K562 (cell line): ENCODE measurements around the gene PET100. TPM values are rescaled to one million over a fixed set of nuclear protein-coding genes. Genes with fewer than 3 reads are reported as not detected.

ENCODE experiments used
- ARNT ChIP-seq, 2 experiments: fragments of 450-650 bp; IDR thresholded peaks; 2 replicates each; pipeline ENCODE4 v1.6.1; 2016; ENCODE audit warnings: mild to moderate bottlenecking in 1 of 2
- BHLHE40 ChIP-seq: IDR thresholded peaks from 2 replicates; pipeline ENCODE4 v1.6.1; 2011; ENCODE audit warnings: low read length, improper control_type of control experiment
- BRF1 ChIP-seq: IDR thresholded peaks from 3 replicates; pipeline ENCODE4 v1.6.1; 2011; ENCODE audit warnings: borderline replicate concordance, mild to moderate bottlenecking; ENCODE audit not compliant: insufficient read length; ENCODE audit errors: extremely low read depth
- CREM ChIP-seq: IDR thresholded peaks from 2 replicates; pipeline ENCODE4 v1.6.1; 2014; ENCODE audit warnings: antibody characterized with exemption, low read depth
- CTCF ChIP-seq, 3 experiments: IDR thresholded peaks in 2 of 3; conservative IDR thresholded peaks in 1 of 3; 2 replicates each; pipeline ENCODE4 v1.5.1; 2011 to 2012; ENCODE audit warnings: low read length in 3 of 3, mild to moderate bottlenecking in 3 of 3, control low read depth in 2 of 3, improper control_type of control experiment in 1 of 3, inconsistent platforms in 1 of 3, low read depth in 1 of 3, mixed read lengths in 1 of 3, moderate library complexity in 1 of 3; ENCODE audit not compliant: insufficient read depth in 2 of 3
- FOSL1 ChIP-seq: fragments of 200-800 bp; sonication (Bioruptor generic); conservative IDR thresholded peaks from 2 replicates; pipeline ENCODE4 v1.6.1; 2016; ENCODE audit warnings: missing genetic modification characterization, missing compliant biosample characterization
- FOXK1 ChIP-seq: sonication (generic); formaldehyde crosslinking; IDR thresholded peaks from 2 replicates; pipeline ENCODE4 v1.8.0; 2022; ENCODE audit warnings: missing genetic modification reagents, mild to moderate bottlenecking, borderline replicate concordance
- FOXP1 ChIP-seq: sonication (generic); formaldehyde crosslinking; IDR thresholded peaks from 2 replicates; pipeline ENCODE4 v1.8.0; 2022; ENCODE audit warnings: mild to moderate bottlenecking, missing genetic modification reagents
- HDAC1 ChIP-seq, 2 experiments: fragments of 450-650 bp; IDR thresholded peaks; 2 replicates each; pipeline ENCODE4 v1.6.1; 2016 to 2017; ENCODE audit warnings: inconsistent platforms in 1 of 2, mild to moderate bottlenecking in 1 of 2, moderate library complexity in 1 of 2
- PHB2 ChIP-seq: fragments of 450-650 bp; IDR thresholded peaks from 2 replicates; pipeline ENCODE4 v1.6.1; 2017; ENCODE audit warnings: low read depth
- POLR2B ChIP-seq: fragments of 450-650 bp; IDR thresholded peaks from 2 replicates; pipeline ENCODE4 v1.6.1; 2018; ENCODE audit warnings: low read depth; ENCODE audit not compliant: partially characterized antibody
- RAD51 ChIP-seq: fragments of 450-650 bp; IDR thresholded peaks from 2 replicates; pipeline ENCODE4 v1.7.1; 2016; ENCODE audit warnings: low read depth, mild to moderate bottlenecking, borderline replicate concordance
- RBM14 ChIP-seq: fragments of 200-400 bp; formaldehyde crosslinking; IDR thresholded peaks from 2 replicates; pipeline ENCODE4 v1.6.1; 2018; ENCODE audit warnings: low read depth, mild to moderate bottlenecking, low read length, moderate library complexity, borderline replicate concordance; ENCODE audit not compliant: insufficient read depth
- REST ChIP-seq, 2 experiments: fragments of 450-650 bp; formaldehyde crosslinking in 1 of 2; IDR thresholded peaks; 2 replicates each; pipeline versions ENCODE4 v1.4.0 to v1.6.1; 2014 to 2020; ENCODE audit warnings: mild to moderate bottlenecking in 2 of 2, borderline replicate concordance in 1 of 2, low read depth in 1 of 2
- TOE1 ChIP-seq, 2 experiments: fragments of 450-650 bp in 1 of 2; sonication (generic) in 1 of 2; formaldehyde crosslinking in 1 of 2; IDR thresholded peaks; 2 replicates each; pipeline versions ENCODE4 v1.7.1 to v1.8.0; 2016 to 2022; ENCODE audit warnings: borderline replicate concordance in 2 of 2, mild to moderate bottlenecking in 2 of 2, antibody characterized with exemption in 1 of 2, inconsistent platforms in 1 of 2, low read depth in 1 of 2, missing genetic modification reagents in 1 of 2, moderate library complexity in 1 of 2
- TRIM24 ChIP-seq, 2 experiments: fragments of 450-650 bp; IDR thresholded peaks; 2 replicates each; pipeline ENCODE4 v1.6.1; 2016
- ZNF3 ChIP-seq: fragments of 250-450 bp; sonication (Bioruptor Pico); IDR thresholded peaks from 2 replicates; pipeline ENCODE4 v1.5.0; 2021; ENCODE audit warnings: mild to moderate bottlenecking, moderate library complexity
- polyA plus RNA-seq, 8 experiments: library from polyadenylated mRNA; depleted of rRNA in 4 of 8; stranded (reverse) in 5 of 8; unstranded in 3 of 8; fragments of >200 nt; fragmentation: Nextera tagmentation in 2 of 8; fragmentation: Illumina TruSeq in 1 of 8; extraction: Ambion mirVana in 2 of 8; extraction: Trizol in 1 of 8; gene quantifications; 2 replicates each; pipeline versions ENCODE4 v1.2.1 to v1.2.3, GENCODE V29; 2011 to 2014; ENCODE audit warnings: inconsistent platforms in 1 of 8, missing spikeins in 1 of 8
- total RNA-seq, 7 experiments: library from RNA; depleted of rRNA in 6 of 7; stranded (reverse); fragments of >200 nt in 6 of 7; fragmentation: Illumina TruSeq in 2 of 7; extraction: Trizol in 2 of 7; gene quantifications; 2 replicates each; pipeline versions ENCODE4 v1.2.1 to v1.2.3, GENCODE V29; 2011 to 2021; ENCODE audit warnings: low replicate concordance in 1 of 7

PET100 gene
- total and polyA plus RNA-seq, 9 of the 15 experiments (the other 6 are each of a cell fraction or from before 2014, with no cell fraction given): 62.3 to 351 (median 98.3) TPM

- peak; percentile 16 to 49 (median 49); a peak in 4 of 6 replicates for TF ChIP-seq CTCF (IDR thresholded peaks at IDR 0.05 in 2 of 3, conservative IDR thresholded peaks at IDR 0.05 in 1 of 3; ENCODE audit: insufficient read depth in 2 of 3, low read depth in 1 of 3, low read length in 3 of 3)
- no peak for TF ChIP-seq ZNF3 (CRISPR knock-in tag)
- no peak for TF ChIP-seq FOXK1 (CRISPR knock-in tag)
- 0 out of 4 replicates have a peak, but pooled peaks of 1 of the 2 experiments have one; percentile 12 for TF ChIP-seq TRIM24 (IDR thresholded peaks at IDR 0.05)
- peak; percentile 24; the same call in 1 of the 2 replicates for TF ChIP-seq REST (IDR thresholded peaks at IDR 0.05; ENCODE audit: borderline replicate concordance)
- TF ChIP-seq REST (CRISPR knock-in tag; IDR thresholded peaks at IDR 0.05; ENCODE audit: low read depth): no peak
- peak; percentile 69 for TF ChIP-seq RAD51
- TF ChIP-seq BHLHE40: peak; percentile 59
- TF ChIP-seq FOXP1: no peak
- TF ChIP-seq ARNT (IDR thresholded peaks at IDR 0.05): no peak
- TF ChIP-seq FOSL1: no peak
- TF ChIP-seq PHB2: no peak
- no peak for TF ChIP-seq RBM14
- no peak for TF ChIP-seq POLR2B
- TF ChIP-seq CREM: 0 out of 2 replicates have a peak, but pooled peaks have one; percentile 6
- 0 out of 4 replicates have a peak, but pooled peaks of 1 of the 2 experiments have one; percentile 44 for TF ChIP-seq HDAC1 (IDR thresholded peaks at IDR 0.05)
- no peak for TF ChIP-seq BRF1
- peak; percentile 80 for TF ChIP-seq TOE1 (IDR thresholded peaks at IDR 0.05; ENCODE audit: borderline replicate concordance)
- TF ChIP-seq TOE1 (CRISPR knock-in tag; IDR thresholded peaks at IDR 0.05; ENCODE audit: borderline replicate concordance, low read depth): no peak
These were observed 49.6 kb downstream of the PET100 start (continued) for GRCh38 chr19:7678971-7679751.
